ENCODE measurements around the gene UNC13D.

The UNC13D gene

DNA sequence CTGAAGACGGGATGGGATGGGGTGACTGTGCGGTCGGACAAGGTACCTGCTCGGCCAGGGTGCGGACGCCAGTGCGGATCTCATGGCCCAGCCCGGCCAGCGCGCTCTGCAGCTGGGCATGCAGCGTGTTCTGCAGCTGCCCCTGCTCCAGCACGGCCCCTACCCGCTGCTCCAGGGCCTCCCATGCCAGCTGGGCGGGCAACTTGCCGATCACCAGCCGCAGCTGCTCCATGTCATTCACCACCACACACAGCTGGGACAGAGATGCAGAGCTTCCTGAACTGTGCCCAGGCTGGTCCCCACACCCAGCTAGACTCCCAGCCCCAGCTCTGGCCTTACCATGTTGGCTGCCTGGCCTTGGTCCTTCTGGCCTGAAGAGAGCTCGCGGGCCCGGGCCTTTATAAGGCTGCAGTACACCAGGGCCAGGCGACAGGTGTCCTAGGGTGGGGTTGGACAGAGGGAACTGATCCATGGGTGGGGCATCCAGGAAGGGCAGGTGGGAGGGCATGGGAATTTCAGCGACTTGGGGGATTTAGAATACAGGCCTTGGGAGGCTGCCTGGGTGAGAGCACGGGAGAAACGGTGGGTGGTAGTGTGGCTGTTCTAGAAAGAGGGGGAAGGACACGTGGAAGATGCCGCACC is 9.8 kb downstream of the UNC13D start:
- peak; percentile 83 for DNase-seq (ENCODE audit: low spot score)

DNA sequence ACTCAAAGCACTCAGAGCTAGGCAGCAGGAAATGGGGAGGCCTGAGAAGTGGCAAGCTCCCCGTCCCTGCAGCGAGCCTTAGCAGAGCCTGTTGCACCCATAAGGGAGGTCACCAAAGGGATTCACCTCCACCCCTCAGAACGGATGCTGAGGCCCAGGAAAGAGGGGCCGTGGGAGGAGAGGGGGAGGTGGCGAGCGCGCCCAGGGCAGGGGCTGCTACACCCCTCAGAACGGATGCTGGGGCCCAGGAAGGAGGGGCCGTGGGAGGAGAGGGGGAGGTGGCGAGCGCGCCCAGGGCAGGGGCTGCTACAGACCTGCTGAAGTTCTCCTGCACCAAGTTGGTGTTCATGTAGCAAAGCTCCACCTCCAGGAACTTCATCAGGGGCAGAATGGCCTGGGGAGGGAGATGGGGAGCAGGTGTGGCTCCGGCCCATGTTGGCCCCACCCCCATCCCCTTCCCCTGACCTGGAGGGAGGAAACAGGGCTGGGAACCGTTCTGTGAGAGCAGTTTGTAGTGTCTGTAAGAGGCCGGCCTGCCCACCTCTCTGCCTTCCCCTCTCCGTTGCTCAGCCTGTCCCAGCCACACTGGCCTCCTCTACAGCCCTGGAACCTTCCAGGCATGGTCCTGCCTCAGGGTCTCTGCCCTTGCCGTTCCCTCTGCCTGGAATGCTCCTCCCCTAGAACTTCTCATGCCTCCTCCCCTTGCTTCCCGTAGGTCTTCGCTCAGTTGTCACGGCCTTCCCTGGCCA is 11.4 kb downstream of the UNC13D start:
- DNase-seq (ENCODE audit: low spot score): no peak

DNA sequence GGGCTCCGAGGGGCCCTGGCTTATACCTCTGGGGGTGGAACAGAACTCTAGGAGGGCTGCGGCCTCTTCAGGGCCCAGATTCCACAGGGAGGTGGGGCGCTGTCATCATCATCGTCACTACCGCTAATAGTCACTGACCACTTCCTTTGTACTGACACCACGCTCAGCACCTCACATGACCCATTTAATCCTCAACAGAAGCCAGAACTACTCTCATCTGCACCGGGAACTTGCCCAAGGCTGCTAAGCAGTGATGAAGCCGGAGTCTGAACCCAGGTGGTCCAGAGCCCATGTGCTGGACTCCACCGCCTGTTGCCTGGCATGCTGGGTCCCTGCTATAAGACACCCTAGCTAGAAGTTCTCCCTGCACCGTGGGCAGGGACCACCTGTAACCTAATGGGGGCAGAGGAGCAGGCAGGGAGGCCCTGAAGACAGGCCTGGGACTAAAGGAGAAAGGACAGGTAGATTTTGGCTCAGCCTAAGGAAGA is 12.0 kb downstream of the UNC13D start:
- DNase-seq (ENCODE audit: low spot score): no peak

DNA sequence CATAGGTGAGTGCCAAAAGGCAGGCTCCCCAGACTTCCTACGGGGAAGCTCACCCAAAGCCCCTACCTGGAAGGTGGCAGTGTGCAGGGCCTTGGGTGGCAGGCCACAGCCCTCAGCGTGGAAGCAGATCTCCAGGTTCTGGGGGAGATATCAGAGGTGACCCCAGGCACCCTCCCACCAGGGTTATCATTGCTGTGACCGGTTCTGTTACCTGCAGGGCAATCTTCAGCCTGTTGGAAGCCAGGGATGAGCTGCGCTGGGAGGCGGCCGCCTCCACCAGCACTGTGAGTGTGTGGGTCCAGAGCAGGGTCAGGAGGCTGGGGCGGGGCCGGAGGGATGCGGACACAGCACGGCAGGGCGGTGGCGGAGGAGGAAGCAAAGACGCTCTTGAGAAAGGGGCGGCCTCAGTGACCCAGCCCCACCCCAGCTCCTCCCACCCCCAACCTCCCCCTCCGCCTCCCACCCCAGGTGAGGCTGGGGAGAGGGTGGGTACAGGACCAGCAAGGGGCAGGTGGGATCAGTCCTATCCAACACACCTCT is 13.1 kb downstream of the UNC13D start:
- no peak for DNase-seq (ENCODE audit: low spot score)

DNA sequence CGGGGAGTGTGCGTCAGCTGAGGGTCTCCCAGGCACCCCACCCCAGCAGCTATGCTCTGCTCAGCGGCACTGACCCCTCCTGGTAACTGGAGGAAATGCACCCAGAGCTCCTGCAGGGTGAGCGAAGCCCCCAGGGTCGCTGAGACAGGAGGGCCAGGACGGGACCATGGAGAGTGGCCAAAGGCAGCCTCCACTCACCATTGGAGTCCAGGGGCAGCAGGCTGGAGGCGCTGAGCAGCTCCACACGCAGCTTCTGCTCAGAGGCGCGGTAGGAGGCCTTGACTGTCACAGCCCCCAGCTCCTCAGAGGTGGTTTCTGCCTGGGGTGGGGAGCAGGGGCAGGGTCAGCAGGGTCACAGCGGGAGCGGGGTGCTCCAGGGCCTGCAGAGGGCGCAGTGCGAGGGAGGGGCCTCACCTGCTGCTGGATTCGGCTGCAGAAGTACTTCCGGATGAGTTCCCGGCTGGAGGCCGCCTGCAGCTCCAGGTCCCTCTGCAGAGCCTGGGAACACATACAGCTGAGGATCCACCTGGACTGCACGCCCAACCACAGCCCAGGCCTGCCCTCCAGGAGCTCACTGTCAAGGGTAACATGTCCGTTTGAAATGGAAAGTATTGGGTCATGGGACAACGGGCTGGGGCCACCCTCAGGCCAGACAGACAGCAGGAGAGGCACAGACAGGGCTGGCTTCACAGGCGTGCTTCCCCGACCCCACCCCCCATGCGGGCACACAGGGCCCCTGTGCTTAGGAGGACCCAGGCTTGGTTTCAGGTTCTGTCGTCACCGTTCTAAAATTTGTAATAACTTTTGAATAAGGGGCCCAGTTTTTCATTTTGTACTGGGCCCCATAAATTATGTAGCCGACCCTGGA is 13.8 kb downstream of the UNC13D start:
- no peak for DNase-seq (ENCODE audit: low spot score)

DNA sequence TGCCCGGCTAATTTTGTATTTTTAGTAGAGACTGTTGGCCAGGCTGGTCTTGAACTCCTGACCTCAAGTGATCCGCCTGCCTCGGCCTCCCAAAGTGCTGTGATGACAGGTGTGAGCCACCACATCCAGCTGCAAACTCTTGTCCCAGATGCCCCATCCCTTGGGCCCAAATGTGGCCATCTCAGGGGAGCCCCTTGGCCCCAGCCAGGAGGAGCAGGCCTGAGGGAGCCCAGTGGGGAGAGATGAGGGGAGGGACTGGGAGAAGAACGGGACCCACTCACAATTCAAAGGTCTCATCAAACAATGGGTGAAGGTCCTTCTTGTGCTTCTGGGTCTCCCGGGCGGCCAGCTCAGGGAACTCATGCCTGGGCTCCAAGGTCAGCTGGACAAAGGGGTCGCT is 14.5 kb downstream of the UNC13D start:
- no peak for DNase-seq (ENCODE audit: low spot score)

DNA sequence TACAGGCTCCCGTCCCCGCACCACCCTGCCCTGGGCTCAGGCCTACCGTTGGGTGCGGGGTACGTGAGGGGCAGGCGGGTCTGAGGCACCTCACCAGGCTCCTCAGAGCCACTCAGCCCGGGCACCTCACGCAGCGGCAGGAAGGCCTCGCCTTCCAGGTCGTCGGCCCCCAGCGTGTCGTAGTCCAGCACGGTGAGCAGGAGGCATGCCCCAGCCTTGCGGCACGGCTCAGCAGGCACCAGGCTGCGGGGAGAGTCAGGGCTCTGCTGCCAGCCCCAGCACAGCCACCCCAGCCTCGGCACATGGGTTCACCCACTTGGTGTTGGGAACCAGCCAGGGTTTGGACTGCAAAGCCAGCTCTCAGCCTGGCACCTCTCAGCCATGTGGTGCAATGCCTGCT is 15.5 kb downstream of the UNC13D start:
- no peak for DNase-seq (ENCODE audit: low spot score)

DNA sequence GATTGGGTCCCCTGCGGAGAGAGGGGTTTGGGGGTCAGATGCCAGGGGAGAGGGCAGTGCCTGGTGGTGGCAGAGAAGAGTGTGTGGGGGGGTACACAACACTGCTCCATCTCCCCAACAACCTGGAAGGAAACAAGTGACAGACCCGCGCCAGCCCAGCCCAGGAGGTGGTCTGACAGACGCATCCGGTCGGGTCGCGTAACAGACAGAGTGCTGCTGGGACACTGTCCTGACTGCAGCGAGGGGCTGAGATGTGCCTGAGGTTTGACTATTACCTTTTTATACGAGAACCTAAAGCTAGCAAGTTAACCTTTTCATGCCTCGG is 16.2 kb downstream of the UNC13D start:
- DNase-seq (ENCODE audit: low spot score): no peak

DNA sequence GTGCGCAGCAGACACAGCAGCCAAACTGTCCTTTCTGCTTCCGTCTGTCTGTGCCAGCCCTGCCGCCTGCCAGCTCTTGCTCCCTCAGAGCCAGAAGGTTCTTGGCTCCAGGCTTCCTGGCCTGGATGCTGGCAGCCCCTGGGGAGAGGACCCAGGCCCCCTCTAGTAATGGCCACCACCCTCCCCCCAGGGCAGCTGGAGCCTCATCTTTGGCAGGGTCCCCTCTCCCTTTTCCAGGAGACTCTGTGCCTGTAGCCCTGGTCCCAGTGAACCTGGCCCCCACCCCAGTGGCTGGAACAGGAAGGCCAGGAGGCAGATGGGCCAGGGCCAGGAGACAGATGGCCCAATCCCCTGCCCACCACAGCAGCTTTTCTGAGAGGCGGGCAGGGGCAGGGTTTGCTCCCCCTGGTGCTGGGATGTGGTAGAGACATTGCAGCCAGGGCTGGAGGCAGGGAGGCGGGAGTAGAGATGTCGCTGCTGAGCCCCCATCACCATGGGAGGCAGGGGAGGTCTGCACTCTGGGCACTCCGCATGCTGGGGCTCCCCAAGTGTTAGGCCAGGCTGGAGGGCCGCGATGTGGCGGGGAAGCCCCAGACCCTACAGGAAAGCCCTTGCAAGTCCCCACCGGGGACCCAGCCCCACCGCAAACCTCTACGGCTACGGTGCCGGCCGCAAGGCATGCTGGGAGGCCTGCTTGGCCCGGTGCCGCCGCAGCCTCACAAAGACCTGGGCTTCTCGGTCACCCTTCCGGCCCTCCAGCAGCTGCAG is 16.7 kb downstream of the UNC13D start:
- peak; percentile 76 for DNase-seq (ENCODE audit: low spot score)

DNA sequence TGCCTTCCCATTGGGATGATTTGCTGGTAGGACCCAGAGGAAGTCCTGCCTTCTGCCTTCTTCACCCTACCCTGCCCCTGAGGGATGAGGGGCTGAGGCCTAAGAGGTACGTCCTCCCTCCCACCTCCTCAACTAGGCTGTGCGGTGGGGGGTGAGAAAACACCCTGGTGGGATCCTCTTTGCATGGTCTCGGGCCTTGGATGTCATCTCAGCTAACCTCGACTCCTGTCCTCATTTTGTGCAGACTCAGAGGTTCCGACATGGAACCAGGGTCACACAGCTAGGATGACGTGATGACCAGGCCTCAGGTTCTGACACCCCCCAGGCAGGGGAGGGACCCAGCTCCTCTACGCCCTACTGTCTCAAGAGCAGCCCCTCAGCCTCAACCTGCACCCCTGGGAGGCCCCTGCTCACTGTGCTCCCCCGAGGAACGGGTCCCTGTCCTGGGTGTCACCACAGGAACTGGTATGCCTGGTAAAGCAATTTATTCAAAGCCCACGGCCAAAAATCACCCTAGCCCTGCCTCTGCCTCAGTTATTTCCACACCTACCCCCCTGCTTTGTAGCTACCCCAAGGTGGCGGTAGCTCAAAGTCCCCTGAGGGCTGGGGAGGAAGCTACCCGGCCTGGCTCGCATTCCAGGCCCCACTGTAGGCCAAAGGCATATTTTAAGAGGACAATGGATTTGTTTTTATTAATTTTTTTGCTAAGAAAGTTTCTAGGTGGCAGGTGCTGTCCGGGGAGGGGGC is 17.5 kb downstream of the UNC13D start:
- no peak for DNase-seq (ENCODE audit: low spot score)

DNA sequence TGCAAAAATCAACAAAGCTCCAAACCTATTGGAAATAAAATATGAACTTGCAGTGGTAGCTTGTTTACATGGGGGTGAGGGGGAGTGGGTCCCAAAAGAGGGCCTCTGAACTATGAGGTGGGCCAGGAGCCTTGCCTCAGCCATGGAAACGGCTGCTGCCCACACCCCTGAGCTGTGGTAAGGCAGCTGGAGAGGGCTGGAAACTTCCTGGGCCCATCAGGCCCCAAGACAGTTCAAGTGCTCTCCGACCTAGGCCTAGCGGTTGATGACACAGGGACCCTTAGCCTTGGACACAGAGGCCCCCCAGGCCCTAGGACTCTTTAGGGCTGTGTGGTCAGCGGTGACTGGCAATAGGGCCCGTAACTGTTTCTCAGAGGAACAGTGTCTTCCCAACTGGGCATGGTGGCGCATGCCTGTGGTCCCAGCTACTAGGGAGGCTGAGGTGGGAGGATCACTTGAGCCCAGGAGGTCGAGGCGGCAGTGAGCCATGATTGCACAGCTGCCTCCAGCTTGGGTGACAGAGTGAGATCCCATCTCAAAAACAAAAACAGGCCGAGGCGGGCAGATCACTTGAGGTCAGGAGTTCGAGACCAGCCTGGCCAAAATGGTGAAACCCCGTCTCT is 18.3 kb downstream of the UNC13D start:
- no peak for DNase-seq (ENCODE audit: low spot score)

DNA sequence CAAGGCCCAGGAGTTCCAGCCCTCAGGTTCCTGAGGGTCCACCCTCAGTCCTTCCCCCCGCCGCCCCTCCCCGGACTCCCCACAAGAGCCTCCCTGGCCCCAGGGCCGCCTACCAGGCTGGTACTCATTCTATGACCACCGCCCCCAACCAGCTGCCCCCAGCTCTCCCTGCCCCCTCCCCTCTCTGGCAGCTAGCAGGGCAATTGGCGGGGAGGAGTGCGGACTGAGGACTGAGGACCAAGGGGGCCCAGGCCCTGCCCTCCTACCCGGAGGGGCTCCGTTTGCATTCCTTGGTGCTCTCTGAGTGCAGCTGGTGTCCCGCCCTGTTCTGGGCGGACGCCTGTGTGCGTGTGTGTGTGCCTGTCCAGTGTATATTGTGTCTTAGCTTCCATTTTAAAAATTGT is 19.1 kb downstream of the UNC13D start:
- no peak for DNase-seq (ENCODE audit: low spot score)

DNA sequence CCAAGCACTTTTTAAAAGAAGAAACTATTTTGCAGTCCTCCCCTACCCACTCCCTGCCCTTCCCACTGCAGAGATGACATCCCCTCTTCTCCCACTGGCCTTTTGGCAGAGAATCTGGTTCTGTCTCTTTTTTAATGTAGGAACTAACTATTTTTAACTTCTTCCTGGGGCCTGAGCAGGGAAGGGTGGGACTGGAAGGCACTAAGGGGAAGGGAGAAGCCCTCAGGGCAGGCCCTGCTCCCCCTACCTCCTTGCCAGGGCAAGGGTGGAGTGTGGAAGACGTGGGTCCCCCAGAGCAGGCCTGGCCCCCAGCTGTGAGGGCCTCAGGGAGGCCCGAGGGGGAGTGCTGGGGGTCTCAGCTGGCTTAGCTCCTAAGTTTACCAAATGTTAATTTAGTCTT is 19.5 kb downstream of the UNC13D start:
- no peak for DNase-seq (ENCODE audit: low spot score)

DNA sequence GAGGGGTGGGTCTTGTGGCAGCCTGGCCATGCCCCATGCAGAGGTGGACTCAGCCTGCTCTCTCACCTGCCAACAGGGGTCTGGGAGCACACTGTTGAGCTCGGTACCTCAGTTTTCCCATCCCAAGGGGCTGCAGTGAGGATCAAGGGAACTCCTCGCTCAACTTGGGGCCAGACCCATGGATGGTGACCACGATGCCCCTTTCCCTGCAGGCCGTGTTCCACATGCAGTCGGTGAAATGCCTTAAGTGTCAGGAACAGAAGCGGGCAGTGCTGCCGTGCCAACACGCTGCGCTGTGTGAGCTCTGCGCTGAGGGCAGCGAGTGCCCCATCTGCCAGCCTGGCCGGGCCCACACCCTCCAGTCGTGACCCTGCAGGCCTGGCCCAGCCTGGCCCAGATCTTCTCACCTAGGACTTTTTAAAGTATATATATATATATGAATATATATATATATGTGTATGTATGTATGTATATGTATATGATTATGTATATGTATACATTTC is 20.1 kb downstream of the UNC13D start:
- DNase-seq (ENCODE audit: low spot score): no peak

DNA sequence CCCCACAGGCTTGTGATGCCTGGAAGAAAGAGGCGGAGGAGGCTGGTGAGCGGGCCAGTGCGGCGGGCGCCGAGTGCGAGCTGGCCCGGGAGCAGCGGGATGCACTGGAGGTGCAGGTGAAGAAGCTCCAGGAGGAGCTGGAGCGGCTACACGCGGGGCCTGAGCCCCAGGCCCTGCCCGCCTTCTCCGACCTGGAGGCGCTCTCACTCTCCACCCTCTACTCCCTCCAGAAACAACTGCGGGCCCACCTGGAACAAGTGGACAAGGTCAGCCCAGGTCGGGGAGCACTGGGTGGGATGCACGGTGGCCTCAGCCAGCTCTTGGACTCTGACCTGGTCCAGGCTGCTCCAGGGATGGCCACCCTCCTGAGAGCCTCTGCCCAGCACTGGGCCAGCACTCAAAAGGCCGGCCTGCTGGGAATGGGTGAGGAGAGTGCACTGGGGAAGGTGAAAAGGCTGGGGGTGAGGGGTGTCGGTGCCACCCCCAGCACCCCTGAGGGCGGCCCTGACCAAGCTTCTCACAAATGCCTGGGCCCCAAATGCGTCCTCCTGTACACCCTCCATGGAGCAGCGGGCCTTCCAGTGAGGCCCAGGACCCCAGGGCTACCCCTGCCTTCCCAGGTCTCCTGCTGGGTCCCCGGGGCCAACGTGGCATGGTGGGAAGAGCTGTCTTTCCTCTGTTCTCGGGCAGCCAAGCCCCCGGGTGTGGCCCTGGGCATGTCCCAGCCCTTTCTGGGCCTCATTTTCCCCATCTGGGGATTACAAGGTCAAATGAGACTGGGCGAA is 20.8 kb downstream of the UNC13D start:
- no peak for DNase-seq (ENCODE audit: low spot score)

DNA sequence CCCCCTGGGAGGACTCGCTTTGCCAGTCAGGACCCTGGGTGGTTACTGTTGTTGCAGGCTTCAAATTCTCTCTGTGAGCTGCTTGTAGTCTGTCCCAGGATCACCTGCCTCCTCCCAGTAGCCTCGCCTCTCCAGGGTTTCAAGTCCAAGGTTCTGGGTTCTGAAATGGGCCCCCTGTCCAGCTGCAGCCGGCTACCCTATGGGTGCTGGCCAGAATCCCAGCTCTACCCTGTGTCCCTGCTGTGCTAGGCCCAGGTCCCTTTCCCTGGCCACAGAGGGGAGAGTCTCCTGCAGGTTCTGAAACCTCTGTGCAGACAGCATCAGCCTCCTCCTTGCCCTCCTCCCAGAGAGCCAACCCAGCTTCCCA is 21.4 kb downstream of the UNC13D start:
- no peak for DNase-seq (ENCODE audit: low spot score)

DNA sequence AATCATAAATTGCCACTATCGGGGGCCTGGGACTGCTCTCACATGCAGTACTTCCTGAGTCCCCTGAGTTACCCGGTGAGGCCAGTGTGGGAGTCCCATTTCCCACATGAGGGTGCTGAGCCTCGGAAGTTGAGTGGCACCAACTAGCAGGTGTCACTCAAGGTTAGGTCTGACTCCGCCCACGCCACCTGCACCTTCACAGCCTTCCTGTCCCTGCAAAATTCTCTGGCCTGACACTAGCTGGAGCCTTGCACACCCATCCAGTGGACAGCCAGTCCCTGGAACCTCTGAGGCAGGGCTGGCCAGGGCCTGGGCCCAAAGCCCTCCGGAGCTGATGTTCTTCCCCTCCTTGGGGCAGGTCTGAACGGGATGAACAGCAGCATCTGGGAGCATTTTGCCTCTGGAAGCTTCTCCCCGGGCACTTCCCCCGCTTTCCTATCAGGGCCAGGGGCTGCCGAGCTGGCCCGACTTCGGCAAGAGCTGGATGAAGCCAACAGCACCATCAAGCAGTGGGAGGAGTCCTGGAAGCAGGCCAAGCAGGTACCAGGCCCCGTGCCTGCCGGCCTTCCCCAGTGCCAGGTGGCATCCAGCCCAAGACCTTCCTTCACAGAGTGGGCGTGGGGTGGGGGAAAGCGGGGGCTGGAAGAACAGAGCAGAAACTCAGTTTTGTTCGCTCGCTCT is 21.9 kb downstream of the UNC13D start:
- DNase-seq (ENCODE audit: low spot score): no peak

DNA sequence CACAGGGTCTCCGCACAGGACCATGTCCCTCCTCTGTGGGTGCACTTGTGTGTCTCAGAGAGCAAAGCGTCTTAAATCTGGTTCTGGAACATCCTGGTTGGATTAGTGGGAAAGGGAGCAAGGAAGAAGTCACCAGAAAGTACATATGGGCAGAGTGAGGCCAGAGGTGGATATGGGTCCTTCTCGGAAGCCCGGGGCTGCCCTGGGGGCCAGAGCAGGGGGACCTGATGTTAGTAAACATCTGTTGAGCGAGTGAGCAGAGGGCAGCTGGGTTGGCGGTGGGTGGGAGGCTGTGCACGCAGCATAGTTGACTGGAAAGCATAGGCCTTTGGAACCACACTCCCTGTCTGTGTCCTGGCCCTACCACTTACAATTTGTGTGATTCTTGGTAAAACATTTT is 22.7 kb downstream of the UNC13D start:
- DNase-seq (ENCODE audit: low spot score): no peak

All from Ammon's horn (tissue), 1 donor.